ENCODE measurements around the gene CEND1. TPM values are rescaled to one million over a fixed set of nuclear protein-coding genes. Genes with fewer than 3 reads are reported as not detected.

The CEND1 gene
- total RNA-seq, 1 donor from 2014 or later, result not detected

DNA sequence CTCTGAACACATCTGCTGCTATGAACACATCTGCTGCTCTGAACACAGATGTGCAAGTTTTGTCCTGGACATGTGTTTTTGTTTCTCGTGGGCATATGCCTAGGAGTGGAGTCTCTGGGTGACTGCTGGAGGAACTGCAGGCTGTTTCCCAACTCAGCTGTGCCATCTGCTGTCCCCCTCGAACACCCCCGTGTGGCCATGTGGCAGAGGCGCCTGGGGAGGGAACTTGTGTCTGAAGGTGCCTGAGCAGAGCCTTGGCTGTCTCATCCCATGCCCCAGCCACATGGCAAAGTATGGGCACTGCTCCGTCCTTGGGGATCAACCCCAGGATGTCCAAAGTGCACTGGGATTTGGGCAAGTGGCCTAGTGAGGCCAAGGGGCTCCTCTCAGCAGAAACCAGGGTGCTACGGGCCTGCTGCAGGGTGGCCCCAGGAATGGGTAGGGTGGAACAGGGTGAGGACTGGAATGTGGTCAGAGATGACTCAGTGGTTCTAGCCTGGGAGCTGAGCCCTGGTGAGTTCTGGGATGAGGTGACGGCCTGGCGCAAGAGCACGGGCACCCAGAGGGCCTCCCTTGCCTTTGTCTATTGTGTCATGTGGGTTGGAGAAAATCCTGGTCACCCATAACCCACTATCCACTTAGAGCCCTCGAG lies 27.3 kb downstream of the CEND1 start:
- no peaks in the 10 kb centered on the region for H3K9me3 ChIP-seq
- no peaks in the 10 kb centered on the region for H3K27me3 ChIP-seq
- DNase-seq, result no peak
- no peaks in the 10 kb centered on the region for H3K4me1 ChIP-seq
- peak; percentile 13 for TF ChIP-seq CTCF (IDR thresholded peaks at IDR 0.05)
- peak; percentile 80 for ATAC-seq
- H3K4me3 ChIP-seq, result no peak overlapping the region
- H3K36me3 ChIP-seq, result peaks cover 90% of the 10 kb centered on the region
- intact Hi-C loops (cut with DNase I), result no loop called here
- H3K27ac ChIP-seq, result peak overlapping the region; percentile 13

DNA sequence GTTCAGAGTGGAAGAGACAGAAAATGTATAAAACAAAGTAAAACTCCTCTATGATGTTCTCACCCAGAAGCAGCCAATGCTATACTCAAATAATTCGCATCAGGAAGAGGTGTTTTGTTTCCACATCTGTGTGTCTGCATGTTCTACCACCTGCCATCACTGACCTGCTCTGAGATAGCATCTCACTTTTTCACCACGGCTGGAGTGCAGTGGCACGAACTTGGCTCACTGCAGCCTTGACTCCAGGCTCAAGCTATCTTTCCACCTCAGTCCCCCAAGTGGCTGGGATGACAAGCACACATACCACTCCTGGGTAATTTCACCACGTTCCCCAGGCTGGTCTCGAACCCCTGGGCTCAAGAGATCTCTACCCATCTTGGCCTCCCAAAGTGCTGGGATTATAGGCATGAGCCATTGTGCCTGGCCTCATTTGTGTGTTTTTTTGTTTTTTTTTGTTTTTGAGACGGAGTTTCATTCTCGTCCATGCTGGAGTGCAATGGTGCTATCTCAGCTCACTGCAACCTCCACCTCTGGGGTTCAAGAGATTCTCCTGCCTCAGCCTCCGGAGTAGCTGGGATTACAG lies 28.3 kb downstream of the CEND1 start:
- Histone ChIP-seq H3K27ac (no peak overlapping the region), H3K36me3 (peaks cover 95% of the 10 kb centered on the region)
- intact Hi-C loops (cut with DNase I), result no loop called here

GRCh38 chr11:760236-760635 lies 29.7 kb downstream of the CEND1 start:
- no peak overlapping the region for H3K4me3 ChIP-seq
- H3K36me3 ChIP-seq, result peaks cover 94% of the 10 kb centered on the region
- ATAC-seq (no peak), DNase-seq (no peak)
- no peak for TF ChIP-seq CTCF (IDR thresholded peaks at IDR 0.05)
- H3K4me1 ChIP-seq, result no peaks in the 10 kb centered on the region
- intact Hi-C loops (cut with DNase I), result no loop called here
- no peak overlapping the region for H3K27ac ChIP-seq
- no peaks in the 10 kb centered on the region for H3K9me3 ChIP-seq
- no peaks in the 10 kb centered on the region for H3K27me3 ChIP-seq

More for the DNA sequence above, 28.3 kb downstream of the CEND1 start:
- H3K27me3 ChIP-seq, result no peaks in the 10 kb centered on the region
- ATAC-seq, result no peak
- H3K4me1 ChIP-seq, result no peaks in the 10 kb centered on the region
- no peaks in the 10 kb centered on the region for H3K9me3 ChIP-seq
- no peak for TF ChIP-seq CTCF (IDR thresholded peaks at IDR 0.05)
- H3K4me3 ChIP-seq, result no peak overlapping the region
- no peak for DNase-seq

- Histone ChIP-seq H3K27me3 (no peaks in the 10 kb centered on the region), H3K36me3 (no peaks in the 10 kb centered on the region), H3K9me3 (no peaks in the 10 kb centered on the region), H3K27ac (peak overlapping the region; percentile 94), H3K4me1 (peaks cover 25% of the 10 kb centered on the region), H3K4me3 (no peak overlapping the region)
- peak; percentile 69 for DNase-seq
- no peak for TF ChIP-seq CTCF (IDR thresholded peaks at IDR 0.05)
- intact Hi-C loops (cut with DNase I), result no loop called here
- ATAC-seq, result peak; percentile 34
Measured at GRCh38 chr11:749731-750130, 40.2 kb downstream of the CEND1 start.

DNA sequence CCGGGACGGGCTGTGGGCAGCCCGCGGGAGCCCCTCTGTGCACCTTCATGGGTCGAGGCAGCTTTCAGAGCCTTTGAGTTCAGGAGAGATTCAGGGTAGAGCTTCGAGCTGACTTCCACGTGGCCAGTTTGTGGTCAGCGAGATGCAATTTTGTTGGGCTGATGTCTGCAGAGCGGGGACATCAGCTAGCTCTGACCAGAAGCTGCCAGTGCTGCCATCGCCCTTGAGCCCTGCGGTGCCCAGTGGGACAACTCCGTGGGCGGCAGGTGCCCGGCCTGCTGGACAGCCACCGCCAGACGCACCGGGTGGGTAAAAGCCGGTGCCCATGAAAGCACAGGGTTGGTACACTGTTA lies 41.9 kb downstream of the CEND1 start:
- DNase-seq (peak; percentile 74), ATAC-seq (peak; percentile 37)
- TF ChIP-seq CTCF (IDR thresholded peaks at IDR 0.05), result no peak
- H3K4me1 ChIP-seq, result peaks cover 25% of the 10 kb centered on the region
- H3K9me3 ChIP-seq, result no peaks in the 10 kb centered on the region
- H3K36me3 ChIP-seq, result no peaks in the 10 kb centered on the region
- peak overlapping the region; percentile 93 for H3K4me3 ChIP-seq
- no peaks in the 10 kb centered on the region for H3K27me3 ChIP-seq
- intact Hi-C loops (cut with DNase I), result no loop called here
- peak overlapping the region; percentile 94 for H3K27ac ChIP-seq
